H1 (cell line): ENCODE measurements around the gene TFRC. TPM values are rescaled to one million over a fixed set of nuclear protein-coding genes. Genes with fewer than 3 reads are reported as not detected.
"Not testable (repeated sequence)": the region's sequence is repeated elsewhere in the genome, so short reads cannot be mapped to it uniquely, and the experiment has no call there.

Source experiments
- CTCF ChIA-PET: fragments of 300-600 bp; sonication (Branson Sonifier 250); formaldehyde crosslinking; loops from one replicate; lab custom pipeline; 2021; ENCODE audit not compliant: partially characterized antibody; lab: Charles Lee
- POLR2A ChIA-PET: fragments of 300-600 bp; sonication (Branson Sonifier 250); formaldehyde crosslinking; loops from one replicate; lab custom pipeline; 2021; ENCODE audit warnings: inconsistent platforms; ENCODE audit not compliant: partially characterized antibody; lab: Charles Lee
- DNase-seq, 2 experiments: peaks; one replicate each; pipeline versions ENCODE4 v3.0.0 to v3.0.0-alpha.2; 2010 to 2022; ENCODE audit warnings: low spot score in 2 of 2, low read depth in 1 of 2, mixed read lengths in 1 of 2
- FAIRE-seq: peaks from 2 replicates; lab custom pipeline; 2011; peaks lifted over from hg19 to GRCh38; lab: Jason Lieb, UNC
- H2AFZ ChIP-seq: 2 replicates; pipeline ENCODE4 v1.8.1; 2012; ENCODE audit warnings: low read length, inconsistent platforms
- H2AK5ac ChIP-seq: 2 replicates; pipeline ENCODE4 v1.6.1; 2013; ENCODE audit warnings: low read depth, low read length
- H2BK120ac ChIP-seq: replicated peaks from 2 replicates; pipeline ENCODE3; 2013; ENCODE audit warnings: low read depth, low read length, inconsistent platforms
- H2BK12ac ChIP-seq: 2 replicates; pipeline ENCODE4 v1.6.1; 2013; ENCODE audit warnings: low read depth, low read length
- H2BK15ac ChIP-seq: 2 replicates; pipeline ENCODE4 v1.6.1; 2013; ENCODE audit warnings: low read length
- H2BK20ac ChIP-seq: 2 replicates; pipeline ENCODE4 v1.6.1; 2013; ENCODE audit warnings: low read length
- H2BK5ac ChIP-seq: 2 replicates; pipeline ENCODE4 v1.6.1; 2013; ENCODE audit warnings: low read depth, low read length
- H3K14ac ChIP-seq: 2 replicates; pipeline ENCODE4 v1.6.1; 2013; ENCODE audit warnings: inconsistent platforms; ENCODE audit not compliant: insufficient read length
- H3K18ac ChIP-seq: 2 replicates; pipeline ENCODE4 v1.6.1; 2013; ENCODE audit warnings: low read length; ENCODE audit errors: extremely low read depth
- H3K23ac ChIP-seq: 2 replicates; pipeline ENCODE4 v1.6.1; 2013; ENCODE audit warnings: inconsistent platforms; ENCODE audit not compliant: insufficient read length
- H3K23me2 ChIP-seq: 2 replicates; pipeline ENCODE4 v1.6.1; 2013; ENCODE audit warnings: low read depth, low read length
- H3K27ac ChIP-seq: 2 replicates; pipeline ENCODE4 v1.6.1; 2011; ENCODE audit warnings: low read depth, low read length, inconsistent platforms
- H3K27me3 ChIP-seq, 4 experiments: replicated peaks in 1 of 4; 1 replicate in 1 of 4; 2 replicates in 3 of 4; pipeline versions ENCODE4 v1.6.1 to v1.8.1; 2011 to 2013; ENCODE audit warnings: low read length in 3 of 4, mild to moderate bottlenecking in 3 of 4, inconsistent platforms in 2 of 4, mixed read lengths in 2 of 4, moderate library complexity in 1 of 4; ENCODE audit not compliant: control insufficient read depth in 3 of 4, insufficient read depth in 3 of 4; ENCODE audit errors: extremely low read depth in 1 of 4
- H3K36me3 ChIP-seq, 4 experiments: 2 replicates each; pipeline versions ENCODE4 v1.6.1 to v1.8.1; 2011 to 2013; ENCODE audit warnings: mild to moderate bottlenecking in 4 of 4, low read length in 3 of 4, moderate library complexity in 2 of 4, control low read depth in 1 of 4, inconsistent platforms in 1 of 4; ENCODE audit not compliant: insufficient read depth in 4 of 4, control insufficient read depth in 2 of 4
- H3K4ac ChIP-seq: replicated peaks from 2 replicates; pipeline ENCODE3; 2013; ENCODE audit warnings: low read length, low read depth, mixed read lengths, inconsistent platforms; ENCODE audit not compliant: insufficient read length
- H3K4me1 ChIP-seq, 4 experiments: replicated peaks in 1 of 4; 1 replicate in 1 of 4; 2 replicates in 3 of 4; pipeline versions ENCODE4 v1.6.1 to v1.8.1; 2011 to 2013; ENCODE audit warnings: low read length in 3 of 4, inconsistent platforms in 2 of 4, mixed read lengths in 1 of 4; ENCODE audit not compliant: insufficient read depth in 4 of 4, control insufficient read depth in 3 of 4
- H3K4me2 ChIP-seq, 2 experiments: 2 replicates each; pipeline versions ENCODE4 v1.6.1 to v1.8.1; 2011 to 2013; ENCODE audit warnings: low read depth in 2 of 2, low read length in 2 of 2, control low read depth in 1 of 2, inconsistent platforms in 1 of 2, mild to moderate bottlenecking in 1 of 2; ENCODE audit not compliant: insufficient read depth in 1 of 2
- H3K4me3 ChIP-seq, 4 experiments: fragments of 200-600, 300-600 bp in 1 of 4; sonication (generic), shearing (Covaris generic), sonication (Bioruptor Twin) in 1 of 4; 2 replicates each; pipeline versions ENCODE4 v1.5.1 to v1.8.1; 2011 to 2016; ENCODE audit warnings: low read length in 4 of 4, low read depth in 3 of 4, control low read depth in 2 of 4, inconsistent platforms in 2 of 4, mild to moderate bottlenecking in 2 of 4, mixed read lengths in 1 of 4, moderate library complexity in 1 of 4; ENCODE audit not compliant: insufficient read depth in 2 of 4; ENCODE audit errors: extremely low read depth in 1 of 4
- H3K56ac ChIP-seq: replicated peaks from 2 replicates; pipeline ENCODE3; 2013; ENCODE audit warnings: low read depth, mild to moderate bottlenecking, mixed read lengths, low read length, inconsistent platforms; ENCODE audit not compliant: insufficient read length
- H3K79me1 ChIP-seq: 2 replicates; pipeline ENCODE4 v1.6.1; 2013; ENCODE audit warnings: low read depth, low read length, control low read depth
- H3K79me2 ChIP-seq, 2 experiments: 2 replicates each; pipeline versions ENCODE4 v1.6.1 to v1.8.1; 2012 to 2013; ENCODE audit warnings: low read length in 2 of 2, mild to moderate bottlenecking in 2 of 2, inconsistent platforms in 1 of 2; ENCODE audit not compliant: insufficient read depth in 2 of 2, control insufficient read depth in 1 of 2
- H3K9ac ChIP-seq, 4 experiments: replicated peaks in 1 of 4; 1 replicate in 1 of 4; 2 replicates in 3 of 4; pipeline versions ENCODE4 v1.6.1 to v1.8.1; 2011 to 2013; ENCODE audit warnings: low read depth in 3 of 4, low read length in 3 of 4, control low read depth in 2 of 4, mild to moderate bottlenecking in 2 of 4, moderate library complexity in 2 of 4, inconsistent platforms in 1 of 4; ENCODE audit errors: extremely low read depth in 1 of 4
- H3K9me3 ChIP-seq, 2 experiments: 2 replicates each; pipeline versions ENCODE4 v1.6.1 to v1.8.1; 2012 to 2013; ENCODE audit warnings: mild to moderate bottlenecking in 2 of 2, moderate library complexity in 2 of 2, control low read depth in 1 of 2, inconsistent platforms in 1 of 2, low read depth in 1 of 2, low read length in 1 of 2, mixed read lengths in 1 of 2; ENCODE audit not compliant: insufficient read depth in 2 of 2
- H4K20me1 ChIP-seq, 2 experiments: replicated peaks in 1 of 2; 2 replicates each; pipeline versions ENCODE3 to v1.8.1; 2011 to 2013; ENCODE audit warnings: inconsistent platforms in 2 of 2, low read length in 2 of 2, mild to moderate bottlenecking in 1 of 2; ENCODE audit not compliant: insufficient read depth in 2 of 2, control insufficient read depth in 1 of 2
- H4K5ac ChIP-seq: 2 replicates; pipeline ENCODE4 v1.6.1; 2013; ENCODE audit warnings: low read length, low read depth, mixed read lengths, inconsistent platforms; ENCODE audit not compliant: insufficient read length
- H4K8ac ChIP-seq: 2 replicates; pipeline ENCODE4 v1.8.0; 2013; ENCODE audit warnings: mild to moderate bottlenecking, moderate library complexity, low read length, inconsistent platforms; ENCODE audit not compliant: insufficient read depth; ENCODE audit errors: extremely low read depth
- H4K91ac ChIP-seq: replicated peaks from 2 replicates; pipeline ENCODE3; 2013; ENCODE audit warnings: low read length, mixed read lengths, inconsistent platforms; ENCODE audit not compliant: insufficient read length
- WGBS, 2 experiments: shearing (Covaris generic) in 1 of 2; methylation state at CpG; one replicate each; pipeline versions ENCODE4 v1.1.6 to v1.1.7; 2013 to 2015; ENCODE audit warnings: low lambda C conversion rate in 2 of 2, mixed read lengths in 2 of 2, inconsistent platforms in 1 of 2, low coverage in 1 of 2, missing lambda C conversion rate in 1 of 2; ENCODE audit not compliant: insufficient replicate concordance in 2 of 2, insufficient coverage in 1 of 2, insufficient read length in 1 of 2; ENCODE audit errors: extremely low coverage in 1 of 2, missing lambda C conversion rate in 1 of 2; 5-methylcytosine and 5-hydroxymethylcytosine counted together
- polyA plus RNA-seq, 7 experiments: library from polyadenylated mRNA; depleted of rRNA in 3 of 7; stranded (reverse) in 5 of 7; unstranded in 2 of 7; fragments of >200 nt in 5 of 7; fragments of 200-250 nt in 2 of 7; gene quantifications; 1 replicate in 5 of 7; 2 replicates in 1 of 7; 4 replicates in 1 of 7; pipeline versions ENCODE4 v1.2.1 to v1.2.3, GENCODE V29; 2011 to 2013; ENCODE audit warnings: missing spikeins in 2 of 7, mixed read lengths in 2 of 7
- total RNA-seq: library from RNA; stranded (reverse); fragmentation: NEBNext Ultra II Directional; extraction: Animal tissue kit (Norgen Biotek cat#: 25700); gene quantifications from 2 replicates; pipeline ENCODE4 v1.2.1, GENCODE V29; 2021

Gene TFRC
- total and polyA plus RNA-seq, 2 of the 8 experiments (the other 6 are each of a cell fraction or from before 2014, with no cell fraction given): 67.3 to 161 TPM

GRCh38 chr3:196104707-196105106 is 22.8 kb upstream of the TFRC start:
- not testable (repeated sequence) for H4K8ac ChIP-seq, H3K23me2 ChIP-seq, H3K4ac ChIP-seq, H2AFZ ChIP-seq, H2BK120ac ChIP-seq, H2AK5ac ChIP-seq, H3K4me1 ChIP-seq, FAIRE-seq, H2BK5ac ChIP-seq, H2BK15ac ChIP-seq, H2BK20ac ChIP-seq, H3K9me3 ChIP-seq, H3K79me1 ChIP-seq, H3K14ac ChIP-seq, H3K23ac ChIP-seq, H3K27me3 ChIP-seq, H3K9ac ChIP-seq, H3K18ac ChIP-seq, H3K27ac ChIP-seq, H3K79me2 ChIP-seq, H4K91ac ChIP-seq, H3K4me2 ChIP-seq, H3K56ac ChIP-seq, H3K36me3 ChIP-seq, DNase-seq, H4K5ac ChIP-seq, H4K20me1 ChIP-seq, H3K4me3 ChIP-seq, H2BK12ac ChIP-seq
- ChIA-PET CTCF (interaction anchor here (1.4 to 5.5 kb wide), 3 partner anchors 10 to 93 kb away, joined by 3 to 24 read pairs (median 9); no protein-coding TSS in a partner anchor), POLR2A (interaction anchor here (1.0 to 1.5 kb wide), 3 partner anchors 23 to 35 kb away, joined by 3 read pairs; no protein-coding TSS in a partner anchor)
- WGBS, 2 experiments: 95% methylated on average over 10 of the region's 12 CpGs; no CpG with 5 or more reads in 1 of the 2 experiments
